GM04503 (cell line): Measurements from ENCODE around the gene SLC16A14.
"Not testable (repeated sequence)": the region's sequence is repeated elsewhere in the genome, so short reads cannot be mapped to it uniquely, and the experiment has no call there.

Experiments used
- DNase-seq: peaks from one replicate; pipeline ENCODE4 v3.0.0-alpha.2; 2012; ENCODE audit warnings: low read depth

Gene SLC16A14

DNA sequence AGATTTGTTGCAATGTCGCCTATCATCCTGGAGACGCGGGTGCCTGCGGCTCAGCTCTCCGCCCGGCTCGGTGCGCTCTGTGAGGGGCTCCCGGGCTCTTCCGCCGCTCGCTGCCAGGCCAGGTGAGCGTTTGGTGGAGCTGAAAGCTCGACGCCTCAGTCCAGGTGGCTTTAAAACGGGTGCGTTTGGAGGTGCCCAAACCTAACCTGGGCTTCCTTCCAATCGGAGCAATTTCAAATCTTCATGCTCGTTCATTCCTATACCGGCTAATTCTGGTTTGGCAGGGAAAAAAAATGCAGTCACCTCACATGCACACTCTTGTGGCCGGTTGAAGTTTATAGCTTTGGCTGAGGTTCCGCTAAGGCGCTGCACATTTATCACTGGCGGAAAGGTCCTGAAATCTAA is at the start of gene SLC16A14:
Gene SLC16A14 (minus strand): TSS at position 274 of the 405 bp plus-strand sequence. CDS start 9,572 bp downstream, outside the sequence.
- no peak for DNase-seq

DNA sequence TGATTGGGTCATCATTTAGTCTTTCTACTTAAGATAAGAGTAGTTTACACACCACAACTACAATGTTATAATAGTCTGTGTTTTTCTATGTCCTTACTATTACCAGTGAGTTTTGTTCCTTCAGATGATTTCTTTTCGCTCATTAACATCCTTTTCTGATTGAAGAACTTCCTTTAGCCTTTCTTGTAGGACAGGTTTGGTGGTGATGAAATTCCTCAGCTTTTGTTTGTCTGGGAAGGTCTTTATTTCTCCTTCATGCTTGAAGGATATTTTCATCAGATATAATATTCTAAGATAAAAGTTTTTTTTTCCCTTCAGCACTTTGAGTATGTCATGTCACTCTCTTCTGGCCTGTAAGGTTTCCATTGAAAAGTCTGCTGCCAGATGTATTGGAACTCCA is 38.0 kb upstream of the SLC16A14 start:
- no peak for DNase-seq

DNA sequence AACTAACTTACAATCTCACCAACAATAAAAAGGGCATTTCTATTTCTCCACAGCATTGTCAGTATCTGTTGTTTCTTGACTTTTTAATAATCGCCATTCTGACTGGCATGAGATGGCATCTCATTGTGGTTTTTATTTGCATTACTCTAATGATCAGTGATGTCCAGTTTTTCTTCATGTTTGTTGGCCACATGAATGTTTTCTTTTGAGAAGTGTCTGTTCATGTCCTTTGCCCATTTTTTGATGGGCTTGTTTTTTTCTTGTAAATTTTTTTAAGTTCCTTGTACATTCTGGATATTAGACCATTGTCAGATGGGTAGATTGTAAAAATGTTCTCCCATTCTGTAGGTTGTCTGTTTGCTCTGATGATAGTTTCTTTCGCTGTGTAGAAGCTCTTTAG is 33.2 kb upstream of the SLC16A14 start:
- not testable (repeated sequence) for DNase-seq

DNA sequence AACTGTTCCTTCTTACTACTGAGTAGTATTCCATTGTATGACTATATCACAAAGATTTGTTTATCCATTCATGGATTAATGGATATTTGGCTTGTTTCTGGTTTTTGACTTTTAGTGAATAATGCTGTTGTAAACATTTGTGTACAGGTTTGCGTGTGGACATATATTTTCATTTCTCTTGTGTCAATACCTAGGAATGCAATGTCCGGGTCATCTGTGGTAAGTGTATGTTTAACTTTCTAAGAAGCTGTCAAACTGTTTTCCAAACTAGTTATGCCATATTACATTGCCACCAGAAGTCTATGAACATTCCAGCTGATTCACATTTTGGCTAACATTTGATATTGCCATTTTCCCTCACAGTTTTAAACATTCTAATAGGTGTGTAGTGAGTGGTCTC is 29.1 kb upstream of the SLC16A14 start:
- DNase-seq = no peak

DNA sequence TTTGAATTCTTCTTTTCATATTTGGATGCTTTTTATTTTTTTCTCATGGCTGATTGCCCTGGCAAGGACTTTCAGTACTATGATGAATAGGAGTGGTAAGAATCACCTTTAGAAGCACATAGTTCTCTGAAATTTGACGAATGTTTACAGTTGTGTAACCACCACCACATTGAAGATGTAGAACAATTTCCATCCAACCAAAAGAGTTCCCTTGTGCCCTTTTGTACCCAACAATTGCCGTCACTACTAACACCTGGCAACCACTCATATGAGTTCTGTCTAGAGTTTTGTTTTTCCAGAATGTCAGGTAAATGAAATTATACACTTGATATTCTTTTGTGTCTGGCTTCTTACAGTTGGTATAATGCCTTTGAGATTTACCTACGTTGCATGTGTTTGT is 28.7 kb upstream of the SLC16A14 start:
- no peak for DNase-seq

- no peak for DNase-seq
These were observed 22.2 kb upstream of the SLC16A14 start for GRCh38 chr2:230090967-230091366.

- no peak for DNase-seq
These were observed 16.5 kb upstream of the SLC16A14 start for GRCh38 chr2:230085201-230085600.

DNA sequence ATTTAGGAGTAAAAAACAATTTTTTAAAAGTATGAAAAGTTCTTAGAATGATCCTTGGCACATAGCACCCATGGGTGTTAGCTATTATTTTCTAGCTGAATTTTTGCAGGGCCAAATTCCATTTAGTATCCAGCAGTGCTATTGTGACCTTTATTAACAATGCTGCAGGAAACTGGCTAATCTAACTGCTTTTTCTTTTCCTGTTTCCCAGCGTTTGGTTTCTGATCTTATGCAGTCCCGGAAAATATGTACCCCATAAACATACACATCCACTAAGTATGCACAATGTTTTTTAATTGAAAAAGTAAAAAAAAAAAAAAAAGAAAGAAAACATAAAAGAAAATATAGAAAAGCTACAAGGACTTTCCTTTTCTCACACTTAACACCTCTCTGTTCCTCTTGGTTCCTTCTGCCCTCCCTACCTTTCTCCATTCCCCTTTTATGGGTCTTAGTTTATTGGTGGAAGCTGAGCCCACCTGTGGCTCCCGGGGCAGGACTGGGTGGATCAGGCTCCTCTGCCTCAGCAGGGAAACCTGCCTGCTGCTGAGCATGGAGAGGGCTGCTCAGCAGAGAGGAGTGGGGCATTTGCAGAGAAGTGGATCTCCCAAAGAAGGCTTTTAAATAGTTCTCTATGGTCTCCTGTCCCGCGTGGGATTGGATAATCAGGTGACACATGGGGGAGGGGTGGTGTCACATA is 9.3 kb upstream of the SLC16A14 start:
- DNase-seq = no peak

- DNase-seq = no peak
These were observed 8.1 kb upstream of the SLC16A14 start for GRCh38 chr2:230076819-230077218.

- DNase-seq = no peak
These were observed 7.4 kb upstream of the SLC16A14 start for GRCh38 chr2:230075988-230076631.

- no peak for DNase-seq
These were observed 2.7 kb upstream of the SLC16A14 start for GRCh38 chr2:230071421-230071820.

DNA sequence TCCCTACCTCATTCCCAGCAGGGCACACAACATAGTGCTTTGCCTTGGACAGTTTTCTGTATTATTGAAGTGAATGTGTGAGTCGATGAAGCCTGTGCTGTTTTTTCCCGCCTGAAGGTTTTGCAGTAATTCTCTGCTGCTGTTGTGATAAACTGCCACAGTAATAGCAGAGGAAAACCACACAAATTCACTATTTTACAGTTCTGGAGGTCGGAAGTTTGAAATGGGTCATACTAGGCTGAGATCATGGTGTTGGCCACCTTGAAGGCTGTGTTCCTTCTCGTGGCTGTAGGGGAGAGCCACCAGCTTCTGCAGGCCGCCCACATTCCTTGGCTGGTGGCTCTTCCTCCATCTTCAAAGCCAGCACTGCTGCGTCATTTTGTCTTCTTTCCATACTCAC is 678 bp upstream of the SLC16A14 start:
- no peak for DNase-seq

- DNase-seq = no peak
These were observed 591 bp downstream of the SLC16A14 start for GRCh38 chr2:230068016-230068650.

- no peak for DNase-seq
These were observed 7.9 kb downstream of the SLC16A14 start for GRCh38 chr2:230060672-230061293.

- DNase-seq = peak; percentile 33
These were observed 14.8 kb downstream of the SLC16A14 start for GRCh38 chr2:230053753-230054478.

GRCh38 chr2:230052299-230052698 is 16.4 kb downstream of the SLC16A14 start:
- DNase-seq = no peak

DNA sequence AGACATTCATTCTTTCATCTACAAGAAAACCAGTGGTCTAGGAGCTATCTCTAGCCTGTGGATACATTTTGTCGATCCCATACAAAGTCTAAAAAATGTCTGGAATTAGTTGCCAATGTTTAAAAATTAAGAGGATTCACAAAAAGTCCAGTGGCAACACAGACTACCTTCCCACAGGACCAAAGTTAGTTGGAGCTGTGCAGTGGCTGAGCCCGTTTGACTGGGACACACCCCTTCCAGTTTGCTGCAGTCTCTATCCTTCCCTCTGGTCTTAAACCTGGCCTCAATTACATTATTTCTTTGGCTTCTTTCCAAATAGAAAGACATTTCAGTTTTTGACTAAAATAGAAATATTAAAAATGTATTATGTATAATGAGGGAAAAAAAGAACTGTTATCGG is 18.6 kb downstream of the SLC16A14 start:
- no peak for DNase-seq

- no peak for DNase-seq
These were observed 20.6 kb downstream of the SLC16A14 start for GRCh38 chr2:230048010-230048671.

- no peak for DNase-seq
These were observed 22.2 kb downstream of the SLC16A14 start for GRCh38 chr2:230046491-230046890.

DNA sequence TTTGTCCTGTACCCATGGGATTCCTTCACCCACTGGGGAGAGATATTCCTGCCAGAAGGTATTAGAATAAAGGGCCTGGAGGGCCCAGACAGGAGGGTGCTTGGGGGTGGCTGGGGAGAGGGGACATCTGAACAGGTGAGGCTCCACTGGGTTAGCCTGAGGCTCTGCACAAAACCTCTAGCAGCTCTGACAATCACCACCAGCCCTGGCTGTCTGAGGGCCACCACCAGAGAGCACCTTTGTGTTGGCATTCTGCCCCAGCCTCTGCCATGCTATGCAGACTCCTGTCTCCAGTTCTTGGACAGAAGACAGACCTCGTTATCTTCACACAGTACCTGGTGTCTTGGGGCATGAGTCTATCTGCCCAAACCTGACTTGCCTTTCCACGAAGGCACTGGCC is 25.3 kb downstream of the SLC16A14 start:
- no peak for DNase-seq

GRCh38 chr2:230043025-230043424 is 25.7 kb downstream of the SLC16A14 start:
- no peak for DNase-seq

GRCh38 chr2:230042195-230042594 is 26.5 kb downstream of the SLC16A14 start:
- DNase-seq = no peak
